HG03354 (cell line): ENCODE data around the gene UFD1.

ENCODE experiments used
- ATAC-seq: cut with Tn5 transposase; IDR thresholded peaks from one replicate; pipeline ENCODE4 v1.9.1; 2021; ENCODE audit warnings: mild to moderate bottlenecking; ENCODE audit not compliant: unreplicated experiment, poor library complexity, severe bottlenecking

UFD1 gene

DNA sequence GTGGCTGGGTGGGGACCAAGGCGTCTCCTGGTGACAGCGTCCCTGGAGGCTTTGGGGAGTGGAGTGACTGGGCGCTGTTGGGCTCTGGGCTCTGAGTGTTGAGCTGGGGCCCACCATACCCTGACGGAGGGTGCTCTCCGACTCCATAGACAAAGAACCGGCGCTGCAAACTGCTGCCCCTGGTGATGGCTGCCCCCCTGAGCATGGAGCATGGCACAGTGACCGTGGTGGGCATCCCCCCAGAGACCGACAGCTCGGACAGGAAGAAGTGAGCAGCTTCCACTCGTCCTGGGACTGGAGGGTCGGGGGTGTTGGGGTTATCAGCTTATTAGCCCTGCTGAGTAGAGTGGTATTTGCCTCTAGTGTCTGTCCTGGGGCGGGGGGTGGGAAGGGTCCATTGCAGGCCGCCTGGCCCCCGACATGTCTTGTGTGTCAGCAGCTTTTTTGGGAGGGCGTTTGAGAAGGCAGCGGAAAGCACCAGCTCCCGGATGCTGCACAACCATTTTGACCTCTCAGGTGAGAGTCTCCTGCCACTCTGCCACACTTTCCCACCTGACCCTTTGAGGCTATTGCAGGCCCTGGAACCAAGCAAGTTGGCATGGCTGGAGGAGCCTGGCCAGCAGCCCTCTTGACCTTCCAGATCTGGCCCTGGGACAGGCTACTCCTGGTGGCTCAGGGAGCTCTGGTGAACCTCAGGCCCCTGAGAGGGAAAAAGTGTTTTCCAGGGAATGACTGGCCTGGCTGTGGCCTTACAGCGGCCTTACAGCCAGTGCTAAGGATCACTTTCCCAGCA is 37.6 kb upstream of the UFD1 start:
- ATAC-seq: no peak

- no peak for ATAC-seq
Observed at GRCh38 chr22:19515654-19516377, 36.8 kb upstream of the UFD1 start.

GRCh38 chr22:19514831-19515565 is 36.0 kb upstream of the UFD1 start:
- no peak for ATAC-seq

GRCh38 chr22:19513823-19514222 is 34.8 kb upstream of the UFD1 start:
- no peak for ATAC-seq

- no peak for ATAC-seq
Observed at GRCh38 chr22:19510919-19511341, 31.9 kb upstream of the UFD1 start.

- no peak for ATAC-seq
Observed at GRCh38 chr22:19509923-19510322, 30.9 kb upstream of the UFD1 start.

DNA sequence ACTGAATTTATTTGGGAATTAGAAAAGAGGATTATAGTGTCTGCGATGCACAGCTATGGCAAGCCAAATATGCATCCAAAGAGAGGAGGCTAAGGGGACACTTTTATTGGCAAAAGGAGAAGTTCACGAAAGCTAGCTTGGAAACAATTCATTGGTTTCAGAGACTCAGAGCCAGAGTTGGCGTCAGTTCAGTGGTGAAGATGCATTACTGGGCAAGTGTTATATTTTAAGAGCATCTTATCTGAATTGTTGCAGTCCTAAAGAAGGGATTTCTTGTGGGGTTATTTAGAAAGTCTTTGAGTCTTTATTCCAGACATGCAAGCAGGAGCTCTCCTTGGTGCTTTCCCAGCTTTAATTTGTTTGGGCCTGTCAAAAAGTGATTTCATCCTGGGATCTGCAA is 30.2 kb upstream of the UFD1 start:
- no peak for ATAC-seq

GRCh38 chr22:19508024-19508776 is 29.2 kb upstream of the UFD1 start:
- no peak for ATAC-seq

- ATAC-seq: no peak
Observed at GRCh38 chr22:19507534-19507861, 28.5 kb upstream of the UFD1 start.

GRCh38 chr22:19506212-19506611 is 27.2 kb upstream of the UFD1 start:
- no peak for ATAC-seq

DNA sequence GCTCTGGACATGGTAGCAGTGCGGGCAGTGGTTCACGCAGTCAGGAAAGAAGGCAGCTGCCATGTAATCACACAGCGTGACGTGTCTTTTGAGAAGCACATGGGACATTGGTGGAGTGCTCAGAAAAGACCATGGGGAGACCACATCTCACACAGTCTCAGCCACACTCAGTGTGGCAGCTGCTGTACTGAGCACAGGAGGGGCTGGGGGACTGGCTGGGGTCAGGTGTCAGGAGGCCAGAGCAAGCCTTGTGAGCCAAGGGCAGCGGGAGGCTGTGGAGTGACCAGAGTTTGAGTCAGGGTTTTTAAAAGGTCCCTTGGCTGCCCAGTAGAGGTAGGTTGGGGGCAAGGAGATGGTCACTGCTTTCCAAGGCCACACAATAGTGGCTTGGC is 26.7 kb upstream of the UFD1 start:
- no peak for ATAC-seq

GRCh38 chr22:19504900-19505734 is 26.1 kb upstream of the UFD1 start:
- no peak for ATAC-seq

DNA sequence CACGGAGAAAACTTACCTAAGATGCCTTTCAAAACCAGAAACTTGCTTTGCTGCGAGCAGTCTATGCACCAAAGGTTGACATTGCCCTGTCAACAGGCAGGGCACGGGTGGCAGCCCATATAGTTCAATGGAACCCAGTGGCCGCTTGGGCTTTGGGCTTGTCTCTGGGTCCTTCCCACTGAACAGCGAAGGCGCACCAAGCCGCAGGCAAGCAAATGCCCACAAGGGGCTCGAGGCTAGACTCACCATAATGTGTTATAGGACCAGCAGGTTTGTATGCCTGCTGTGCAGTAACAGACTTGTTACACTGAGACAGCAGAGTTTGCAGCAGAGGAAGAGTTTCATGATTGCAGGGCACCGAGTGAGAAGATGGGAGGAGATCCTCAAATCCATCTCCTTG is 24.9 kb upstream of the UFD1 start:
- ATAC-seq: no peak

- no peak for ATAC-seq
Observed at GRCh38 chr22:19503367-19503766, 24.4 kb upstream of the UFD1 start.

- no peak for ATAC-seq
Observed at GRCh38 chr22:19501897-19502447, 23.0 kb upstream of the UFD1 start.

GRCh38 chr22:19499880-19500242 is 20.9 kb upstream of the UFD1 start:
- no peak for ATAC-seq

DNA sequence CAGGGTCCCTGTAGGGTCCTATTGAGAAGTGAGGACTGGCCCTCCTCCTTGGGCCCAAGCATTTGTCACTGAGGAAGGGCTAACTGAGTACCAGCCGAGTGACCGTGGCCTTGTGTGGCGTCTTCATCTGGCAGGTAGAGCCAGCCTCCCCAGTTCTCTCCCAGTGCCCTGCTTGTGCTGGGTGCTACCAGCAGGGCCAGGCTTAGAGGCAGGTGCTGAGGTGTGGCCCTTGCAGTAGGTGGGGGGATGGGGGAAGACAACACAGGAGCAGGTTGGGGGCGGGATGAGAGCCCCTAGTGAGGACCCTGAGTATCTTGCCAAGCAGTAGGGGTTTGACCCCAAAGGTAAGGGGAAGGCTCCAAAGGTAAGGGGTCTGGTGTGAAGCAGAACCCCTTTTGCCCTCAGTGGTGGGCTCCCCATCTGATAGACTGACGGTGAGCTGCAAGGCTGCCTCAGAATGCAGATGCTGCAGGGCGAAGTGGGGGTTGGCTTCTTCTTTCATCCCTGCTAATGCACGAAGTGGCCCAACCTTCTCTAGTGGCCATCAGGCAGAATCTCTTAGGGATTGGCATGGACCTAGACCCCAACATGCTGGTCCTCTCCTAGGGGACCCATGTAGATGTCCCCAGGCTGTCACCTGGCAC is 20.4 kb upstream of the UFD1 start:
- no peak for ATAC-seq

GRCh38 chr22:19498866-19499190 is 19.8 kb upstream of the UFD1 start:
- ATAC-seq: no peak
